HFFc6 (cell line): ENCODE results near the gene LY86. TPM values are rescaled to one million over a fixed set of nuclear protein-coding genes. Genes with fewer than 3 reads are reported as not detected.

ENCODE experiments used
- DNase-seq: peaks from one replicate; pipeline ENCODE4 v3.0.0-alpha.2; 2018
- H3K27ac Mint-ChIP-seq: 2 replicates; pipeline ENCODE4 v1.8.0; 2020; ENCODE audit warnings: mild to moderate bottlenecking, mixed read lengths
- H3K27me3 Mint-ChIP-seq: 2 replicates; pipeline ENCODE4 v1.8.0; 2021; ENCODE audit warnings: mild to moderate bottlenecking, moderate library complexity, mixed read lengths; ENCODE audit not compliant: insufficient read depth
- H3K36me3 Mint-ChIP-seq: 2 replicates; pipeline ENCODE4 v1.8.0; 2021; ENCODE audit warnings: low read depth, mixed read lengths
- H3K4me1 Mint-ChIP-seq: 2 replicates; pipeline ENCODE4 v1.8.0; 2020; ENCODE audit warnings: low read depth, mixed read lengths
- H3K4me3 Mint-ChIP-seq: 2 replicates; pipeline ENCODE4 v1.8.0; 2020; ENCODE audit warnings: mild to moderate bottlenecking, moderate library complexity, mixed read lengths
- H3K9me3 Mint-ChIP-seq: 2 replicates; pipeline ENCODE4 v1.8.0; 2020; ENCODE audit warnings: mild to moderate bottlenecking, mixed read lengths
- total RNA-seq, 6 experiments: library from RNA; stranded (reverse); fragmentation: NEBNext Ultra II Directional; extraction: Animal tissue kit (Norgen Biotek cat#: 25700); gene quantifications; 2 replicates in 1 of 6; 3 replicates in 5 of 6; pipeline ENCODE4 v1.2.3, GENCODE V29; 2021
- TF ChIP-seq, protein P1 (sequence below): fragments of 200-600 bp; sonication (generic); IDR thresholded peaks from 2 replicates; pipeline ENCODE4 v1.5.0; 2021; ENCODE audit warnings: antibody characterized with exemption, mild to moderate bottlenecking

Gene LY86
- total RNA-seq, 6 experiments from 2014 or later, result not detected

DNA sequence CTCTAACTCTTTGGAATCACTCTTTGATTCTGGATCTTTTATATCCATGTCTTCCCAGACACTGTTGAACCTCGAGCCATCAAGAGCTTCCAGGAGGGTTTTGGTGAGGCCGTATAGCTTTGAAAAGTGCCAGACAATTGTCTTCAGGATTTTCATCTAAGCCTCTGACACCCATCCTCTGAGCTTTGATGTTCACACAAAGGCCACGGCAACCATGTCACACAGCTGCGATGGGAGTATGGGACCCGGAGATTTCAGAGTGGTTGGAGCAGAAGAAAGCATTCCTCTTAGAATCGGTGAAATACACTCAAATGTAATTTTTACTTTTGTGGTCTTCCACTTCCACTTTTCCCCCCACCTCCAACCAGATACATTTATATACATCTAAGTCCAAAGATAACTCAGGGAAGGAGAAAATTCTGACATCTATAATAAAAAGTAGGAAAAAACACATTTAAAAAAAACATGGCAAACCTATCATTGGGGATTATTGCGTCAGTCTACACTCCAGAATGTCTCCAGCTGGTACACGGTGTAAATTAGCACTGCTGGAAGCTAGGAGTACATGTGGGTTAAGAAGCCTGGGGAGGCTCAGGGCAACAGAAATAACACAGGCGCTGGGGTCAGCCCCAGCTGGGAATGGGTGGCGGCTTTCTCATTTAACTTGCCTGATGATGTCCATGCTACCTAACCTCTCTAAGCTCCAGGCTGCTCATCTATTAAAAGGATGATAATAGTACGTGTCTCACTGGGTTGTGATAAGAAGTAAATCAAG is 92.7 kb downstream of the LY86 start:
- Mint-ChIP-seq H3K4me3 (no peak overlapping the region), H3K27ac (no peak overlapping the region)
- no peak for DNase-seq

DNA sequence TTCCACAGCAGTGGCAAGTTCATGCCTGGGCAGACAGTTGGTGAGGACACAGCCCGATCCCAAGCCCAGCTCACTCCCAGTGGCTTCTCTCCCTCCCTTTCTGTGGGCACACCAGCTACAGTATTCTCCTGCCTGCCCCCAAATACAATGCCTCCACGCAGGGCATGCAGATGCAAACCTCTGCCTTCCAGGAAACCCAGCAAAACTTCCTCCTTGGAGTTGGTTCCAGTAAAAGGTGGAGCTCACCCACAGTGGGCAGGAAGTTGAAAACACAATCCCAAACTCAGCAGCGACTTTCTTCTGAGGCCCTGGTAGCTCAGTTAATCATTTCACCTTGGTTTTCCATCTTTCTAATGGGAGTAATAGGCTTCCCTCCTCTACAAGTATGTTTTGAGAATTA is 93.7 kb downstream of the LY86 start:
- Mint-ChIP-seq H3K27ac (no peak overlapping the region), H3K4me1 (peaks cover 8% of the 10 kb centered on the region; the same call in 1 of the 2 replicates), H3K36me3 (no peaks in the 10 kb centered on the region), H3K9me3 (no peaks in the 10 kb centered on the region), H3K4me3 (no peak overlapping the region), H3K27me3 (peaks cover 11% of the 10 kb centered on the region)
- TF ChIP-seq, protein P1, sequence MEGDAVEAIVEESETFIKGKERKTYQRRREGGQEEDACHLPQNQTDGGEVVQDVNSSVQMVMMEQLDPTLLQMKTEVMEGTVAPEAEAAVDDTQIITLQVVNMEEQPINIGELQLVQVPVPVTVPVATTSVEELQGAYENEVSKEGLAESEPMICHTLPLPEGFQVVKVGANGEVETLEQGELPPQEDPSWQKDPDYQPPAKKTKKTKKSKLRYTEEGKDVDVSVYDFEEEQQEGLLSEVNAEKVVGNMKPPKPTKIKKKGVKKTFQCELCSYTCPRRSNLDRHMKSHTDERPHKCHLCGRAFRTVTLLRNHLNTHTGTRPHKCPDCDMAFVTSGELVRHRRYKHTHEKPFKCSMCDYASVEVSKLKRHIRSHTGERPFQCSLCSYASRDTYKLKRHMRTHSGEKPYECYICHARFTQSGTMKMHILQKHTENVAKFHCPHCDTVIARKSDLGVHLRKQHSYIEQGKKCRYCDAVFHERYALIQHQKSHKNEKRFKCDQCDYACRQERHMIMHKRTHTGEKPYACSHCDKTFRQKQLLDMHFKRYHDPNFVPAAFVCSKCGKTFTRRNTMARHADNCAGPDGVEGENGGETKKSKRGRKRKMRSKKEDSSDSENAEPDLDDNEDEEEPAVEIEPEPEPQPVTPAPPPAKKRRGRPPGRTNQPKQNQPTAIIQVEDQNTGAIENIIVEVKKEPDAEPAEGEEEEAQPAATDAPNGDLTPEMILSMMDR, result no peak
- no peak for DNase-seq

More for the DNA sequence above, 92.7 kb downstream of the LY86 start:
- TF ChIP-seq, protein P1, result no peak
- no peaks in the 10 kb centered on the region for H3K9me3 Mint-ChIP-seq
- H3K36me3 Mint-ChIP-seq, result no peaks in the 10 kb centered on the region
- H3K27me3 Mint-ChIP-seq, result peaks cover 11% of the 10 kb centered on the region
- peaks cover 8% of the 10 kb centered on the region; the same call in 1 of the 2 replicates for H3K4me1 Mint-ChIP-seq

DNA sequence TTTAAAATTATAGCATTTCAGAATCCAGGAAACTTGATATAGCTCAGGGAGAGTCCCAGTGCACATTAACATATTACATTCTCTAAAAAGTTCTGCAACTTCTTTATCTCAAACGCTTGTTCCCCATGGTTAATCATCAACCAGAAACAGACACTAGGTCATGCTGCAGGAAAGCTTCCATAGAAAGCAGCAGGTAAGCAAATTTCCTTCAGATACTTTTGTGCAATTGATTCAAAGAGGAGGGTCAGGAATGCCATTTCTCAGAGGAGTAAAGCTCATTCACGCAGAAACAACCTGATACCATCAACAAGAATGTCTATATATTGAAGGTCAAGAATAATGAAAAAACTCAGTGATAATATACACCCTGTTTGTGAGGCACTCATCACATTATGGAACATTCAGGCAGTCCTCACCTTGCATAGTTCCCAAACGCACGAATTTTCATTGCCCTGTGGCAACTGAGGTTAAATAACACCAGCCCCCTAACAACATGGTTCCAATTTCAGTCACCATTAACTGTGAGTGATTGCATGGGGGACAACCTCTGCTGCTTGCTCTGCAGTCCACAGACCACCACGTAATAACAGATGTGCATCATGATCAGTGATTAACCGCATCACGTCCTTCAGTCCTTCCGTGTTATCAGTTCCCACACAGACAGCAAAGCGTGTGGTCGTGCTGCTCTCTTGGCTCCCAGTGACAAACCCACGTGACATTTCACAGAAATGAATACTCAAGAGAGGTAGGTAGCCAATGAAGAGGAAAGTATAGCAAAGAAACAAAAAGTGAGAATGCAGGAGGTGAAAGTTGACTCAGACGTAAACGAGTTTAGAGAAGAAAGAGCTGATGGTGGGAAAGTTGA is 95.7 kb downstream of the LY86 start:
- Mint-ChIP-seq H3K4me1 (peaks cover 11% of the 10 kb centered on the region), H3K27me3 (peaks cover 11% of the 10 kb centered on the region), H3K4me3 (no peak overlapping the region), H3K36me3 (no peaks in the 10 kb centered on the region), H3K27ac (no peak overlapping the region), H3K9me3 (no peaks in the 10 kb centered on the region)
- no peak for DNase-seq
- TF ChIP-seq, protein P1, result no peak

DNA sequence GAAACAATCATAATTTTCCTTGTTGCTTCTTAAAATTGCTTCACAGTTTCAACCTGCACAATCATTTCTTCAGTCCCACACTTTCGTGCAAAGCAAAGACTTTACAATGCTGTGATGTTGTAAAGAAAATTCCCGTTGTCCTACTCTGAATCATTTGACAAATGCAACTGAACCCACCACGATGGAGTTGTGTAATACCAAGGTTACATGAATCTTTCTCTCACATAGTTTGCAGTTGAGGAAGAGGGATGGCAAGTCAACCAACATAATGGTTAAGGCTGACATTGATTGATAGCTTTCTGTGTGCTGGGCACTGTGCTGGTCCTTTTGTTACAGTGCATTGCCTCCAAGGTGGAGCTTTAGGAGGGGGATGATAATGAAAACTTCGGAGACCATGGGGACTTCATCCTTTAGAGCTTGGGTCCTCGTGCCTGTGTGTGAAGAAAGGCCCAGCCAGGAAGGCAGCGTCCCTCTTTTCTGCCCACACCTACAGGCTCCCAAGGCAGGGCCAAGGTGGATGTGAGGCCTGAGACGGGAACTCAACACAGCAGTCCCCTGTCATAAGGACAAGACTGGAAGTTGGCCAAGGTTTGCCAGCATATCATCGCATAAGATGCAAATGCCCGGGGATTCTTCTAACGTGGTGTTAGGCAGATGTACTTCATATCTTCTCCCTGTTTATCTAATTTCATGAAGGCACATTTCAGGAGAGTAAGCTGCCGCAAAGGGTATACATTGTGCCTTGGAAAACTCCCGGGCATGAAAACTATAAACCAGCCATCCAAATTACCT is 96.9 kb downstream of the LY86 start:
- no peaks in the 10 kb centered on the region for H3K9me3 Mint-ChIP-seq
- H3K27me3 Mint-ChIP-seq, result peaks cover 11% of the 10 kb centered on the region
- TF ChIP-seq, protein P1, result no peak
- H3K36me3 Mint-ChIP-seq, result no peaks in the 10 kb centered on the region
- H3K4me3 Mint-ChIP-seq, result no peak overlapping the region
- peaks cover 19% of the 10 kb centered on the region for H3K4me1 Mint-ChIP-seq
- no peak overlapping the region for H3K27ac Mint-ChIP-seq
- no peak for DNase-seq

DNA sequence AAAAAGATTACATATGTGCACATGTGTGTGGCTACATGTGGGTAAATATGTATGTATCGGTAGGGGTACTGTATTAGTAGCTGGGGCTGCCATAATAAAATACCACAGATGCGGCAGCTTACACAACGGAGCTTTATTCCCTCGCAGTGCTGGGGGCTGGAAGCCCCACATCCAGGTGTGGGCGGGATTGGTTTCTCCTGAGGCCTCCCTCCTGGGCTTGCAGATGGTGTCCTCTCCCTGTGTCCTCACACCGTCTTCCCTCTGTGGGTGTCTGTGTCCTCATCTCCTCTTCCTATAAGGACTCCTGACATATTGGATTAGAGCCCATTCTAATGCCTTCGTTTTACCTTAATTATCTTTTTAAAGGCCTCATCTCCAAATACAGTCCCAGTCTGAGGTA is 97.7 kb downstream of the LY86 start:
- DNase-seq, result no peak
- TF ChIP-seq, protein P1, result no peak
- H3K27ac Mint-ChIP-seq, result no peak overlapping the region
- H3K36me3 Mint-ChIP-seq, result no peaks in the 10 kb centered on the region
- no peak overlapping the region for H3K4me3 Mint-ChIP-seq
- H3K27me3 Mint-ChIP-seq, result peaks cover 11% of the 10 kb centered on the region
- peaks cover 19% of the 10 kb centered on the region for H3K4me1 Mint-ChIP-seq
- no peaks in the 10 kb centered on the region for H3K9me3 Mint-ChIP-seq
